Mucosa of descending colon (tissue), 3 donors: Measurements from ENCODE around the gene ZNF205. TPM values are rescaled to one million over a fixed set of nuclear protein-coding genes. Genes with fewer than 3 reads are reported as not detected.

Experiments
- total RNA-seq, 3 donors: library from RNA; stranded (reverse); fragmentation: NEBNext Ultra II Directional in 2 of 3; extraction: Animal tissue kit (Norgen Biotek cat#: 25700) in 2 of 3; gene quantifications; one replicate each; pipeline versions ENCODE4 v1.2.1 to v1.2.4, GENCODE V29; 2021 to 2023
- donor health status: DM: no; HTN: no; CAD: no; lungs with moderate emphysema.
- donor health status: DM: no; HTN: no; CAD: no.
- donor health status: DM: no; HTN: yes; CAD: no.

Gene ZNF205
- total RNA-seq, 3 donors from 2014 or later = 8.5 to 10.2 (median 10.2) TPM

Other genes starting within 250 kb of the ZNF205 start
- gene FLYWCH2, start 229.4 kb upstream of the ZNF205 start, total RNA-seq = 10 to 100 TPM; 23.3 to 26.9 (median 25.3) TPM
- 10 to 100 TPM; 26.6 to 46.0 (median 34.3) TPM for gene FLYWCH1, start 200.7 kb upstream of the ZNF205 start, total RNA-seq
- 1 to 10 TPM in 2 of 3 donors, under 1 TPM in 1; 0.22 to 1.7 (median 1.3) TPM for gene KREMEN2, start 148.3 kb upstream of the ZNF205 start, total RNA-seq
- 10 to 100 TPM in 1 of 3 donors, 1 to 10 TPM in 2; 4.2 to 16.1 (median 8.0) TPM for gene PAQR4, start 143.2 kb upstream of the ZNF205 start, total RNA-seq
- 10 to 100 TPM in 1 of 3 donors, 1 to 10 TPM in 2; 3.1 to 20.0 (median 6.9) TPM for gene PKMYT1, start 132.1 kb upstream of the ZNF205 start, total RNA-seq
- under 1 TPM; 0.14 to 0.61 (median 0.47) TPM for gene CLDN9, start 99.7 kb upstream of the ZNF205 start, total RNA-seq
- gene CLDN6, start 94.4 kb upstream of the ZNF205 start, total RNA-seq = not detected
- gene TNFRSF12A, start 92.2 kb upstream of the ZNF205 start, total RNA-seq = 1 to 10 TPM; 5.4 to 8.6 (median 6.7) TPM
- gene HCFC1R1, start 88.6 kb upstream of the ZNF205 start, total RNA-seq = 10 to 100 TPM; 19.7 to 33.3 (median 26.5) TPM
- gene THOC6, start 88.6 kb upstream of the ZNF205 start, total RNA-seq = 10 to 100 TPM; 23.7 to 26.0 (median 25.7) TPM
- gene BICDL2, start 75.6 kb upstream of the ZNF205 start, total RNA-seq = 100 to 1,000 TPM in 1 of 3 donors, 10 to 100 TPM in 2; 49.1 to 102 (median 75.5) TPM
- gene MMP25, start 66.0 kb upstream of the ZNF205 start, total RNA-seq = 1 to 10 TPM in 2 of 3 donors, under 1 TPM in 1; 0.69 to 4.0 (median 2.1) TPM
- 100 to 1,000 TPM; 394 to 627 (median 413) TPM for gene IL32, start 46.9 kb upstream of the ZNF205 start, total RNA-seq
- not detected for gene ZSCAN10, start 13.3 kb upstream of the ZNF205 start, total RNA-seq
- gene ZNF213, start 22.4 kb downstream of the ZNF205 start, total RNA-seq = 10 to 100 TPM; 10.3 to 18.1 (median 14.1) TPM
- gene OR1F1, start 75.6 kb downstream of the ZNF205 start, total RNA-seq = not detected
- 1 to 10 TPM; 6.6 to 8.0 (median 8.0) TPM for gene ZNF200, start 122.6 kb downstream of the ZNF205 start, total RNA-seq
- 1 to 10 TPM in 2 of 3 donors, under 1 TPM in 1; 0.61 to 2.2 (median 1.6) TPM for gene MEFV, start 144.0 kb downstream of the ZNF205 start, total RNA-seq
- gene ZNF263, start 170.9 kb downstream of the ZNF205 start, total RNA-seq = 10 to 100 TPM; 20.6 to 24.6 (median 21.0) TPM
- gene TIGD7, start 192.8 kb downstream of the ZNF205 start, total RNA-seq = 1 to 10 TPM; 1.6 to 7.5 (median 3.3) TPM
- gene ZNF75A, start 192.9 kb downstream of the ZNF205 start, total RNA-seq = 10 to 100 TPM; 19.0 to 33.1 (median 30.8) TPM
- gene OR2C1, start 243.3 kb downstream of the ZNF205 start, total RNA-seq = under 1 TPM in 1 of 3 donors, not detected in 2; 0.22 TPM